ENCODE data around the gene LMX1B.

The LMX1B gene

GRCh38 chr9:126681336-126681735 is 67.6 kb downstream of the LMX1B start:
- DNase-seq: peak in 1 of 2 experiments; percentile 18

GRCh38 chr9:126682113-126682810 is 68.5 kb downstream of the LMX1B start:
- DNase-seq: no peak

GRCh38 chr9:126682928-126683697 is 69.4 kb downstream of the LMX1B start:
- no peak for DNase-seq

GRCh38 chr9:126683698-126684044 is 69.9 kb downstream of the LMX1B start:
- DNase-seq: no peak

GRCh38 chr9:126684345-126684744 is 70.6 kb downstream of the LMX1B start:
- no peak for DNase-seq

GRCh38 chr9:126684965-126685465 is 71.3 kb downstream of the LMX1B start:
- DNase-seq: no peak

- DNase-seq: no peak
Observed at GRCh38 chr9:126687930-126688461, 74.3 kb downstream of the LMX1B start.

GRCh38 chr9:126688617-126689016 is 74.9 kb downstream of the LMX1B start:
- no peak for DNase-seq

- DNase-seq: no peak
Observed at GRCh38 chr9:126689027-126689825, 75.5 kb downstream of the LMX1B start.

GRCh38 chr9:126690431-126691051 is 76.8 kb downstream of the LMX1B start:
- peak in 1 of 2 experiments; percentile 58 for DNase-seq

GRCh38 chr9:126692041-126692758 is 78.5 kb downstream of the LMX1B start:
- no peak for DNase-seq

GRCh38 chr9:126692759-126693427 is 79.2 kb downstream of the LMX1B start:
- DNase-seq: no peak

GRCh38 chr9:126693428-126693944 is 79.8 kb downstream of the LMX1B start:
- no peak for DNase-seq

GRCh38 chr9:126694206-126695081 is 80.7 kb downstream of the LMX1B start:
- DNase-seq: no peak

GRCh38 chr9:126695186-126695585 is 81.5 kb downstream of the LMX1B start:
- DNase-seq: no peak

GRCh38 chr9:126695701-126696400 is 82.1 kb downstream of the LMX1B start:
- no peak for DNase-seq

- DNase-seq: no peak
Observed at GRCh38 chr9:126696401-126697145, 82.8 kb downstream of the LMX1B start.

GRCh38 chr9:126697330-126697729 is 83.6 kb downstream of the LMX1B start:
- DNase-seq: no peak

- DNase-seq: no peak
Observed at GRCh38 chr9:126698251-126698650, 84.5 kb downstream of the LMX1B start.

All from NCI-H526 (cell line).